Glomerular visceral epithelial cell (primary cell): ENCODE measurements around the gene XXYLT1.

Experiments used
- DNase-seq: peaks from one replicate; pipeline ENCODE4 v3.0.0-alpha.2; 2016; ENCODE audit errors: extremely low spot score

Gene XXYLT1

GRCh38 chr3:195129644-195130492 lies 141.1 kb downstream of the XXYLT1 start:
- DNase-seq: no peak

DNA sequence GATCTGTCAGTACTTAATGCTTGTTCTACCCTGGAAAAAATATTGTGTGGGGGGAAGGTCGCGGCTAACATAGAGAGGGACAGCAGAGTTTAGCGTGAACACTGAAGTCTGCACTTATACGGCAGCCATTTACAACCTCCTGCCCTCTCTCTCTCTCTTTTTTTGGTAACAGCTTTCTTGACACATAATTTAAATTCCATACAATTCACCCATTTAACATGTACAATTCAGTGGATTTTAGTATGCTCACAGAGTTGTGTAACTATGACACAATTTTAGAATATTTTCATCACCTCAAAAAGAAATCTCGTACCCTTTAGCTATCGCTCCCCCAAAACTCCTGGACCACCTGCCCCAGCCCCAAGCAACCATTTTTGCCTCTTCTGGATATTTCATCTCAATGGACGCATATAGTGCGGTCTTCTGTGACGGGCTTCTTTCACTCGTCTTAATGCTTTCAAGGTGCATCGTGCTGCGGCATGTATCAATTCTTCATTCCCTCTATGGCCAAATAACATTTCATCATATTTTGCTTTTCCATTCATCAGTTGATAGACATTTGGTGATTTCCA lies 141.8 kb downstream of the XXYLT1 start:
- DNase-seq: no peak

- DNase-seq: no peak
Measured at GRCh38 chr3:195128255-195129071, 142.5 kb downstream of the XXYLT1 start.

- DNase-seq: no peak
Measured at GRCh38 chr3:195126056-195126605, 144.8 kb downstream of the XXYLT1 start.

GRCh38 chr3:195125646-195126045 lies 145.3 kb downstream of the XXYLT1 start:
- no peak for DNase-seq

DNA sequence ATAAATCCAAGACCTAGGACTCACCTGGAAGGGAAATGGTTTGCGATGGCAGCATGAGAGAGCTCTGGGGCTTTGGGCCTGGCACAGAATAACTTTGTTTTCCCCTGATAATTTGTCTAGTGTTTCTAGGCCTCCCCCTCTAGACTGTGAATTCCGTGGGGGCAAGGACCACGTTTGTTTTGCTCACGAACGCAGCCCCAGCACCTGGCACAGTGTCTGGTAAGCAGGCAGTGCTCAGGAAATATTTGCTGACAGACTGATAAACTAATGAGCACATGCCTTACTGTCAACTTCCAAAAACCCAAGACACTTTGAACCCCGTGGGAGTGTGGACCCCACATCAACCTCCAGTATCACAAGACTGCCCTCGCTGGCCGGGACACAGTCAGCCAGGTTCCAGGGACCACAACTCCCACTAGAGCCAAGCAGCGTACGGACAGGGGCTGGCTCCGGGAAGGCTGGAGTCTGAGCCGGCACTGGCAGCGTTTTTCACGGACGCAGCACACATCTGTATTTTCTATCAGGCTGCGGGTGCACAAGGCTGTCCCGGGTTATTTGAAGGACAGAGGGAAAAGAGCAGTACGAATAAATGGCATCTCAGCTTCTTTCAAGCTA lies 146.5 kb downstream of the XXYLT1 start:
- DNase-seq: no peak

GRCh38 chr3:195123281-195123691 lies 147.7 kb downstream of the XXYLT1 start:
- DNase-seq: no peak

- DNase-seq: no peak
Measured at GRCh38 chr3:195122261-195122660, 148.7 kb downstream of the XXYLT1 start.

GRCh38 chr3:195120267-195120601 lies 150.7 kb downstream of the XXYLT1 start:
- no peak for DNase-seq

DNA sequence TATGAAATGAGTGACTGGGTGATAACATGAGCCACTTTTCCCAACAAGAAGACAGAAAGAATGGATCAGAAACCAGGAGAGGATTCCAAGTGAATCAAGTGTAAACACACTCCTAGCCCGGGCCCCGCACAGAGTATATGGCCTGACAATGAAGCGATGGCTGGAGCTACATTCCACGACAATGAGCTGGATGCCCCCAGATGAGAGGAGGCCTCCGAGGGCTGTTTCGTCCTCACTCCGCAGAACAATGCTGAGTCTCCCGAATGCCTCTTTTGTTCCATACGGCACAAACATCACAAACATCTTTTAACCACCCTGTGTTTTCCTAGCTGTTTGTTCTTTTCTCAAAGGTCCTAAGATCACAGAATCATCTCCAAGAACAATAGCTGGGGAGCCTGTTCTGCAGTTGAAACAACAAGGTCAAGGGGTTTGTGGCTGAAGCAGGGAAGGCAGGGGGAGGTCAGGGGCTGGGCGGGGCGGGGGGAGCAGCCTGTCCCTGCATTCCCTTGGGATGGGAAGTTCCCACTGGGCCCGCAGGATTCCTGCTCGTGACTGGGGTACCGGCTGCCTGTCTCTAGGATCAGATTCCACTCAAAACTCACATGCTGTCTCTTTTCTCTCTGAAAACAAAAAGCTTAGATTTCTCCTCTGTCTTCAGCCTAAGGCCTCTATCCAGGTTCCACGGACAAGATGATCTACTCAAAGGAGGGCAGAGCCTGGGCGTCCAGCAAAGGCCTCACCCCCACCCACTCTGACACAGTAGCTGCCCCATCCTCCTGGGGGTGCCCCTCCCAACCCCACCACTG lies 151.3 kb downstream of the XXYLT1 start:
- peak; percentile 87 for DNase-seq

GRCh38 chr3:195118671-195119070 lies 152.3 kb downstream of the XXYLT1 start:
- DNase-seq: no peak

DNA sequence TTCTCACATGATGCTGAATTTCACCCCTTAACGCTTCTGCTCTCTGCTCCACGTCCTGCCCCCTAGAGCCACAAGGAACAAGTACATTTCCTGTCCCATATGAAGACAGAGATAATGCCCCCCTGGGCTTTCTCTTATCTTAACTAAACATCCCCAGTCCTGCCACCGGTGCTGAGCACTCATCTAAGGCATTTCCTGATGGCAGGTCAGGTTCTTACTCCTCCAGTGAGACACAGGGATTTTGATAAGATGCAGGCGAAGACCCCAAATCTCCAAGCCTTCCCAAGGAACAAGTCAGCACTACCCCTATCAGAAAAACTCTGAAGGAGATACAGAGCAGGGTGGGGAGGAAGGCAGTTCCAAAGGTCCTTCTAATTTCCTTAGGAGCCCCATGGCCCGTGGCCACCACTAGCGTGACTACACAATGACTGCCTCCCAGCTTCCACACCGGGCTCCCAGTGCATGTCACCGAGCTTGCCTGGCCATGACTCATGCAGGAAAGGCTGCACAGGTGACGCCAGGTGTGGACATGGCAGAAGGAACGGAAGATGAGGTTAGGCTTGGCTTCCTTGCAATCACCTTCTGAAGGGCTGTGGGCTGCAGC lies 152.9 kb downstream of the XXYLT1 start:
- peak; percentile 53 for DNase-seq

- no peak for DNase-seq
Measured at GRCh38 chr3:195116407-195117185, 154.4 kb downstream of the XXYLT1 start.

DNA sequence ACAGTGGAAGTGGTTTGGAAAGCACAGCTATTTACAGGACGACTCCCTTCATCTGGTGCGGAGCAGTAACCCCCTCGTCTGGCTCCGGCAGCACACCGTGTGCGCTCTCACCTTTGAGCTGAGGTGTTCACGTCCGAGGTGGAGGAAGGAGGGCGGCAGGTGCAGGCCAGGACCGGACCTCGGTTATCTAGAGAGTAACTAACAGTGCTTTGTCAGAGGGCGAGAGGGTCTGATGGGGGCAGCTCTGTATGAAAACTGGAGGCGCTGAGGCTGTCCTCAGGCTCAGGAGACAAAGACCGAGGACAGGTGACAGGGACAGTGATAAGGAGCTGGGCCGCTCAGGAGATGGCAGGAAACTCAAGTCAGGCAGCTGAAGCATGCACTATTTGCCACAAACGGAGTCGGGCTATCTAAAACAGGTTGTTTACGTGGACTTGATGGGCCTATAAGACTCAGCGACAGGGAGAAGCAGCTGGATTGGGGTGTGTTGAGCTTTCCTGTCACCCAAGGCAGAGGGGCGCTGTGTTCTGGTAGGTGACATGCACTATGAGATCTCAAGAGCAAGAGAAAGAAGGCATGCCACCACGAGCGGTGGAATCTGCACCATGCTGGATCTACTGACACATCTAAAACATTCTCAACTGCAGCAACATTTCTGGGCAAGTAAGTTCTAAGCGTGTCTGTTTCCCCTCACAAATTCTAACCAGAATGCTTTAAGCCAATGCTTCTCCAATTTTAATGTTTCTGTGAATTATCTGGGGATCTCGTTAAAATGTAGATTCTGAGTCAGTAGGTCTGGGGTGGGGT lies 155.2 kb downstream of the XXYLT1 start:
- DNase-seq: no peak

- DNase-seq: no peak
Measured at GRCh38 chr3:195114786-195115599, 156.0 kb downstream of the XXYLT1 start.

- no peak for DNase-seq
Measured at GRCh38 chr3:195113536-195114425, 157.2 kb downstream of the XXYLT1 start.

- no peak for DNase-seq
Measured at GRCh38 chr3:195113048-195113447, 157.9 kb downstream of the XXYLT1 start.
